HG03159 (cell line): ENCODE data around the gene CD40LG.

Experiments
- ATAC-seq: cut with Tn5 transposase; IDR thresholded peaks from one replicate; pipeline ENCODE4 v1.9.1; 2021; ENCODE audit warnings: mild to moderate bottlenecking, moderate library complexity; ENCODE audit not compliant: unreplicated experiment

CD40LG gene

GRCh38 chrX:136647677-136648360 lies at the start of gene CD40LG:
Gene CD40LG, plus strand, starts transcription at chrX:136648158. Its CDS starts 91 bp downstream, at chrX:136648249.
- ATAC-seq, result no peak

GRCh38 chrX:136598631-136599030 lies 49.3 kb upstream of the CD40LG start:
- no peak for ATAC-seq

GRCh38 chrX:136600059-136600458 lies 47.9 kb upstream of the CD40LG start:
- no peak for ATAC-seq

GRCh38 chrX:136607236-136607635 lies 40.7 kb upstream of the CD40LG start:
- ATAC-seq, result no peak

DNA sequence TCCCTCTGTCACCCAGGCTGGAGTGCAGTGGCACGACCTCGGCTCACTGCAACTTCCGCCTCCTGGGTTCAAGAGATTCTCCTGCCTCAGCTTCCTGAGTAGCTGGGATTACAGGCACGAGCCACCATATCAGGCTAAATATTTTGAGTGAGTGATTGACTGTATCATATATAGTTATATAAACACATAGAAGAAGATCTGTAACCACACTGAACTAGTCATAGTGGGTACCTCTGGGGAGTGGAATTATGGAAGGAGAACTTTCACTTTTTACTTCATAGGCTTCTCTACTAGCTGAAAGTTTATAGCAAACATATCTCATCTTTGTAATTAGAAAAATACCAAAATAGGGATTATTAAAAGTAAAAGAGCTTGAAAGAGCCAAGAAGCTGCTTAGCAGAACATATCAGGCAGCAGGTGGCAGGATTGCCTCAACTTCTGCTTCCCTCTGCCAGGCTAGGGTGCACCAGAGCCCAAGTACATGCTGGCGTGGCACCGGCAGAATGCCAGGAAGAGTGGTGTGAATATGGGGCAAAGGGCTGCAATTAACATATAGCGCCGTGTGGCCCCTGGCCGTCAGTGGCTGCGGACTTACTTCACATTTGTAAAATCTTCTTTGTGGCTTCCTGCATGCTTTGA lies 39.5 kb upstream of the CD40LG start:
- no peak for ATAC-seq

GRCh38 chrX:136616987-136617685 lies 30.8 kb upstream of the CD40LG start:
- peak; percentile 95 for ATAC-seq

- no peak for ATAC-seq
Observed at GRCh38 chrX:136619899-136620505, 28.0 kb upstream of the CD40LG start.

DNA sequence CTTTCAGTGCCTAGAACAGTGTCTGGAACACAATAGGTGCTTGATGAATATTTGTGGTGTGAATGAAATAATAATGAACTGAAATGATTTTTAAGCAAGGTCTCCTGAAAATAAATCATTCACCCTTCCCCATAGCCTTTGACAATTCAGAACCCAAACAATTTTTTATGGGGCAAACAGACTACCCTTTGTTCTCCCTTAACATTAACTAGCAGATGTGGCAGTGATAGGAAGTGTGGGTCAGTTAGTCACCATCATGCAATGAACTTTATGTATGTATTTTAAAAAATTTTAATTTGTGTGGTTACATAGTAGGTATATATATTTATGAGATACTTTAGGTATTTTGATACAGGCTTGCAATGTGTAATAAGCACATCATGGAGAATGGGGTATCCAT lies 27.2 kb upstream of the CD40LG start:
- ATAC-seq, result no peak

DNA sequence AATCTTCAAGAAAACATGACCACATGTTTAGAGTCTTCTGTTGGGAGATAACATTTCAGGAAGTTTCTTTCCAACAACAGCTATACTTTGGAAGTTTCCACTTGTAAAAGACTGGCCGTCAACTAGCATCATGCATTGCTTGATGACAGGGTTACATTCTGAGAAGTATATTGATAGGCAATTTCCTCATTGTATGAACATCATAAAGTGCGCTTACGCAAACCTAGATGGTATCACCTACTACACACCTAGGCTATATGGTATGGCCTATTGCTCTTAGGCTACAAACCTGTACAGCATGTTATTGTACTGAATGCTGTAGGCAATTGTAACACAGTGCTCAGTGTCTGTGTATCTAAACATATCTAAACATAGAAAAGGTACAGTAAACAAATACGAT lies 25.4 kb upstream of the CD40LG start:
- no peak for ATAC-seq

DNA sequence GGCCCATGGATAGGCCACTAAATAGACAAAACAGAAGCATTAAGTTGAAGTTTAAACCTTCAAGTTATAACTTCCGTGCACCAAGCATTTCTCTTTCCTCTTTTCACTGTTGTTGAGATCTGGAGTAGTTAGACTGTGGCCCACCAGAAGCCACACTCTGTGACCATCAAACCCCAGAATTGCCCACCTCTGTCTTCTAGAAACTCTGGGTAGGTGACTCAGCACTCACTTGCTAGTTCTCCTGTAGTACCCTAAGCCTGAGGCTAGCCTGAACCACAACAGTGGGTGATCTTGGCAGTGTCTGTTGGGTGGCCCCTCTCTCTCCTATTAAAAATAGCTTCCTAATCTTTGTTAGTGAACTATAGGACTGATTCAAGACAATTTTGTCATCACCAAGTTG lies 24.6 kb upstream of the CD40LG start:
- ATAC-seq, result no peak

DNA sequence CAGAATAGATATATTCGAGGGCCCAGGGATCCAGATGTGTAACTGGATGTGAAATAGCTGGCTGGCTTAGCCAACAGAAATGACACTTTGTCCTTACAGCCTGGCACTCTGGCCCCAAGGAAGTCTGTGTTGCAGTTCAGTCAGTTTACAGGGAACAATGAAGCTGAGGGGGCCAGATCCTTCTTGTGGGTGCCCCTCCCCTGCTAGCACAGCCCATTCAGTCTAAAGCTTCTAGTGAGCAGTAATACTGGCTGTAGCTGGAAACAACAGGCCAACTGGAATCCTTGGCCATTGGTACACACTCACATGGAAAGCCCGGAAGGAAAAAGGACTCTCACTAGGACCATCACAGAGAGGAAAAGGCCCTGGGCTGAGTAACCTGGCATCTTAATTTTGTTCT lies 22.7 kb upstream of the CD40LG start:
- no peak for ATAC-seq

DNA sequence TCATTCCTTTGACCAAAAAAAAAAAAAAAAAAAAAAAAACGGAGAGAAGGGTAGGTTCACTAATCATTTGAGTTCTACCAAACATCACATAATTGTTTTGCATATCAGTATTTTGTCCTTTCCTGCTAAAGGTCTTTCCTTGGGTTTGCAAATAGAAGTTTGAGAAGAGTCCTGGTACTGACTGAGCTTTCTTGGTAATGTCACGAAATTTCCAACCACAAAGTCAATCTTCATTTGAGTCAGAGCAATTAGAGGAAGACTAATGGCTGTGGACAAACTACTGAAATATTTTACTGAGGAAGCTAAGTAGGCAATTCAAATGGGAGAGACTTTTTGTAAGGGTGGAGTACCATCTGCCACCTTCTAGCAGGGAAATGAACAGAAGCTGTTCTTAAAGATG lies 21.7 kb upstream of the CD40LG start:
- ATAC-seq, result no peak

DNA sequence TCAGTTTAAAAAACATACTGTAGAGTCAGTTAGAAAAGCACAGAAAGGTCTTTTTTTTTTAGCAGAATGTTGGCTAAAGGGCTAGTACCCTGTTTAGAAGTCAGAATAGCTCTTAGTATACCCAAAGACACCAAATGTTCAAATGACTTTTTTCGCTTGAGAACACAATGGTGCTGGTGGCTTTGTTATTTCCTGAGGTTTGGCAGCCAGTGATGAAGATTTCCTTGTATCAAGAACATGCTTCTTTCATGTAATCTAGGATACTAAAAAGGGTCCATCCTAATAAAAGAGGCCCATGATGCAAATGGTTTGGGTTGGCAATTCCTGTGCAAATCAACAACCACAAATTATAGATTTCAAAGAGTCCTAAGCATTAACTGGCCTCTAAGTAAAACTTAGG lies 21.1 kb upstream of the CD40LG start:
- no peak for ATAC-seq

- ATAC-seq, result no peak
Observed at GRCh38 chrX:136627409-136627808, 20.5 kb upstream of the CD40LG start.

- ATAC-seq, result no peak
Observed at GRCh38 chrX:136629084-136629750, 18.7 kb upstream of the CD40LG start.

DNA sequence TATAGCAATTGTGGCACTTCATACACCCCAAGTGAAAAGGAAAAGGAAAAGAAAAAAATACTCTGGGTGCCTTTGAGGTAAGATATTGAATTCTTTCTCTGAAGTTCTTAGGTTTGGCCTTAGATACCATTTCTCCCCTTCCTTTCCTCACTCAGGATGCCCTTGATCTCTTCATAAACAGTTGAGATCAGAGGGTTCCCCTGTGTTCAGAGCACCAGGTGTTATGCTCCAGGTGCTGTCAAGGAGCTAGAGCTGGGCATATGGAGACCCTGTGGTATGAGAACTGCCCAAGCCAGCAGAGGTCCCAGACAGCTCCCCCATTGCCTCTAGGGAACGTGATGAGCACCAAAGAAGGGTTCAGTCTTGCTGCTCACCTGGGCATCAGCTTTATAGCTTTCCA lies 17.1 kb upstream of the CD40LG start:
- ATAC-seq, result no peak

DNA sequence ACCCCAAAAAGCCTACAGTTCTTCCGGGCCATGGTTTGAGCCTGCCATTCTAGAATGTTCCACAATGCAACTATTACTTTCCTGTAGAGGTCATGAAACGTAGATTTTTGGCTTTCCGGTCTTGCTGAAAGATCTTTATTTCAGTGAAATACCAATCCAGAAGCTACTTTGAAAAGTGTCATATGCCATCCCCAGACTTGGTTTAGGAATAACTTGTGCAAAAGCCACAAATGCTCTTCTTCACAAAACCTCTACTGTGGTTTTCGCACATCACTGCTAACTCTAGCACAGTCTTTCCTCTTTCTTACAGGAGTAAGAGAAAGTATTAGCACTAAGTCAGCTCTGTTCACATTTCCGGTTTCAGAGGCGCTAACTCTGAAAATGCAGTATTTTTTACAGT lies 12.7 kb upstream of the CD40LG start:
- no peak for ATAC-seq

- ATAC-seq, result no peak
Observed at GRCh38 chrX:136636121-136636520, 11.8 kb upstream of the CD40LG start.

- ATAC-seq, result no peak
Observed at GRCh38 chrX:136639506-136640176, 8.3 kb upstream of the CD40LG start.

DNA sequence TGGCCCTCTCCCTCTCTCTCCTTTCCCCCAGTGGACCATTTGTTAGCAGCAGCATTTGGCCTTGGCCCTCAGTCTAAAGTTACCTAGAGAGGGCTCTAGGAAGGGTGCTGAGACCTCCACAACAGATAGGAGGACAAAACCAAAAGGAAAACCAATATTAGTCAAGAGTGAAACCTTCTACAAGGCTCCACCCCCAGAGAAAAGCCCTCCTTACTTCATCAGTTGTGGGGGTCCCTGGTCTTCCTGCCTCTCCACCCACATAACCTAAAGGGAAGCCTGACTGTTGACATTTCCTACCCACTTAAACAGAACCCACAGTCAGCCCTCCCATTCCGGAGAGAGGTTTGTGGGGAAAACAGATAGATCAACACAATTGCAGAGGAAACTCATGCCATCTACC lies 4.7 kb upstream of the CD40LG start:
- no peak for ATAC-seq
